HepG2 (cell line): ENCODE data around the gene ZFAND6. TPM values are rescaled to one million over a fixed set of nuclear protein-coding genes. Genes with fewer than 3 reads are reported as not detected.

Experiments
- ETV6 ChIP-seq: sonication (generic); formaldehyde crosslinking; conservative IDR thresholded peaks from 2 replicates; pipeline ENCODE4 v1.4.0; 2020; ENCODE audit warnings: missing genetic modification reagents
- FOXJ3 ChIP-seq: sonication (generic); formaldehyde crosslinking; IDR thresholded peaks from 2 replicates; pipeline ENCODE4 v1.4.0; 2020; ENCODE audit warnings: missing genetic modification reagents, mild to moderate bottlenecking, borderline replicate concordance
- KAT2B ChIP-seq: fragments of 150-350 bp; IDR thresholded peaks from 2 replicates; pipeline ENCODE4 v1.6.1; 2014; ENCODE audit warnings: low read depth, low read length, borderline replicate concordance
- MAX ChIP-seq: IDR thresholded peaks from 2 replicates; pipeline ENCODE4 v1.6.1; 2012; ENCODE audit warnings: inconsistent platforms
- MIER3 ChIP-seq: IDR thresholded peaks from 2 replicates; pipeline ENCODE4 v1.6.1; 2016; ENCODE audit warnings: missing compliant biosample characterization, borderline replicate concordance
- PHF8 ChIP-seq: sonication (generic); formaldehyde crosslinking; IDR thresholded peaks from 2 replicates; pipeline ENCODE4 v1.5.0; 2020; ENCODE audit warnings: missing genetic modification reagents
- SPEN ChIP-seq: sonication (generic); formaldehyde crosslinking; IDR thresholded peaks from 2 replicates; pipeline ENCODE4 v1.5.1; 2020; ENCODE audit warnings: low read depth, mild to moderate bottlenecking, missing genetic modification reagents
- ZC3H13 ChIP-seq: sonication (generic); formaldehyde crosslinking; IDR thresholded peaks from 2 replicates; pipeline ENCODE4 v1.8.1; 2023; ENCODE audit warnings: mild to moderate bottlenecking, missing genetic modification reagents, moderate library complexity
- ZNF124 ChIP-seq: sonication (generic); formaldehyde crosslinking; IDR thresholded peaks from 2 replicates; pipeline ENCODE4 v1.4.0; 2020; ENCODE audit warnings: missing genetic modification reagents
- ZNF253 ChIP-seq: sonication (generic); formaldehyde crosslinking; IDR thresholded peaks from 2 replicates; pipeline ENCODE4 v1.8.0; 2022; ENCODE audit warnings: mild to moderate bottlenecking, missing genetic modification reagents, borderline replicate concordance
- ZNF326 ChIP-seq: sonication (generic); formaldehyde crosslinking; IDR thresholded peaks from 2 replicates; pipeline ENCODE4 v1.4.0; 2020; ENCODE audit warnings: missing genetic modification reagents, borderline replicate concordance
- ZNF362 ChIP-seq: sonication (generic); formaldehyde crosslinking; IDR thresholded peaks from 2 replicates; pipeline ENCODE4 v1.4.0; 2020; ENCODE audit warnings: missing genetic modification reagents, mild to moderate bottlenecking, borderline replicate concordance
- ZNF407 ChIP-seq: sonication (generic); formaldehyde crosslinking; IDR thresholded peaks from one replicate; pipeline ENCODE4 v1.5.1; 2020; ENCODE audit warnings: mild to moderate bottlenecking, missing genetic modification reagents; ENCODE audit errors: not compliant biosample characterization
- polyA plus RNA-seq, 8 experiments: library from polyadenylated mRNA; depleted of rRNA in 3 of 8; stranded (reverse) in 7 of 8; unstranded in 1 of 8; fragments of >200 nt; fragmentation: Illumina TruSeq in 4 of 8; extraction: Trizol in 4 of 8; gene quantifications; 2 replicates each; pipeline versions ENCODE4 v1.2.1 to v1.2.3, GENCODE V29; 2011 to 2016; ENCODE audit warnings: low read depth in 4 of 8, missing spikeins in 1 of 8, mixed read lengths in 1 of 8; ENCODE audit not compliant: insufficient read depth in 1 of 8
- total RNA-seq, 5 experiments: library from RNA; depleted of rRNA; stranded (reverse); fragments of >200 nt; fragmentation: Illumina TruSeq; extraction: Trizol; gene quantifications; 2 replicates each; pipeline ENCODE4 v1.2.3, GENCODE V29; 2016; ENCODE audit warnings: low read depth in 1 of 5
- TF ChIP-seq, protein P1 (sequence below): sonication (generic); formaldehyde crosslinking; IDR thresholded peaks from 2 replicates; pipeline ENCODE4 v1.4.0; 2020; ENCODE audit warnings: mild to moderate bottlenecking, missing genetic modification reagents

ZFAND6 gene
- total and polyA plus RNA-seq, 2 of the 13 experiments (the other 11 are each of a cell fraction or from before 2014, with no cell fraction given): 84.2 to 115 TPM

DNA sequence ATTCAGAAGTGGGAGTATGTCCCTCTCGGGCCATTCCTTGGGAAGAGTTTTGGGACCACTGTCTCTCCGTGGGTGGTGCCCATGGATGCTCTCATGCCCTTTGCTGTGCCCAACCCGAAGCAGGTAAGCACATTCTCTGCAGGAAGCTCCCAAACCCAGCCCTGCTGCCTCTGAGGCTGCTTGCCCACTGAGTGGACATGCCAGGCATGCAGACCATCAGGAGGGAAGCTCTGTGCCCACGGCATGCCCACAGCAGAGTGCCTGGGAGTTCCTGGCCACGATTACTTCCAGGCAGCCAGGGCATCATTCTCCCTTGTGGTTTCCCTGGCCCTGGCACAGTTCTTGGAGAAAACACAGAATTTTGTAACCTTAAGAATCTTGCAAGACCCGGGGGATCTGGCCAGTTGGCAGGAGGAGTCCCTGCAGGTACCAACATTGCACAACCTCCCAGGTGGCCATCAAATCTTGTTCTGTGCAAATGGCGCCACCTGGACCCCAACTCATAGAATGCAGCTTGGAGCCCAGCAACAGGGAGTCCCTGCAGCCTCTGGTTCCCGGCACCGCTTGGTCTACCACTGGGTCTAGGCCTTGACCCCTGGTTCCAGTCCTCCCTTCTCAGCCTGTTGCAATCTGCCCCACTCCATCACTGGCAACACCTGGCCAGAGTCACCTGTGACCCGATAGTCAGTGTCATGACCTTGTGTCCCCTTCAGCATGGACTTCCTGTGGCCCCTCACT lies 113.7 kb downstream of the ZFAND6 start (continued):
- peak; percentile 58; the same call in 1 of the 2 replicates for TF ChIP-seq MAX
- no peak for TF ChIP-seq ZNF124 (CRISPR knock-in tag)
- TF ChIP-seq ETV6 (CRISPR knock-in tag): no peak
- no peak for TF ChIP-seq PHF8 (CRISPR knock-in tag)
- TF ChIP-seq SPEN (CRISPR knock-in tag): no peak
- TF ChIP-seq, protein P1, sequence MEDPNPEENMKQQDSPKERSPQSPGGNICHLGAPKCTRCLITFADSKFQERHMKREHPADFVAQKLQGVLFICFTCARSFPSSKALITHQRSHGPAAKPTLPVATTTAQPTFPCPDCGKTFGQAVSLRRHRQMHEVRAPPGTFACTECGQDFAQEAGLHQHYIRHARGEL (CRISPR knock-in tag): peak; percentile 80; the same call in 1 of the 2 replicates
- no peak for TF ChIP-seq ZNF253
- TF ChIP-seq FOXJ3 (CRISPR knock-in tag): no peak
- no peak for TF ChIP-seq ZNF362
- TF ChIP-seq KAT2B: no peak
- no peak for TF ChIP-seq MIER3 (CRISPR knock-in tag)
- no peak for TF ChIP-seq ZNF326 (CRISPR knock-in tag)
- no peak for TF ChIP-seq ZNF407 (CRISPR knock-in tag)
- TF ChIP-seq ZC3H13 (CRISPR knock-in tag): no peak
